Hypothalamus (tissue), 51 donors: ENCODE data around the gene TBCE.
"Not testable (repeated sequence)": the region's sequence is repeated elsewhere in the genome, so short reads cannot be mapped to it uniquely, and the experiment has no call there.

Experiments used
- DNase-seq, 51 donors: peaks; one replicate each; lab custom pipeline; 2025; lab: John Stamatoyannopoulos, UW

TBCE gene

DNA sequence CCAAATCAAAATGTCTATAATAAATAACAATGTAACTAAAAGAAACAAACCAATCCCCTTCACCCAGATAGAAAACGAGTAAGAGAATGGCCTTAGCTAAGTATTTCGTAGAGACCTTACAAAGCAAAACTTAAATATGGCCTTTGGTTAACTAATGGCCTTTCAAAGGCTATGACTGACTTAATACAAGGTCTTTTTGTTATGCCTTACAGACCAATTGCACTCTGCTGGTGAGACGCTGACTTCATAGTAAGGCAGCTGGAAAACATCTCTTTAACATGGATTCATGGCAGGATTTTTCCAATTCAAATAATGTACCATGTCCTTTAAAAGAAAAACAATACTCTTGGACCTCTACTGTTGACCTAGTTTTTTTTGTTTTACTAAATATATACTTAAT, 15.8 kb upstream of the TBCE start:
- no peak for DNase-seq

DNA sequence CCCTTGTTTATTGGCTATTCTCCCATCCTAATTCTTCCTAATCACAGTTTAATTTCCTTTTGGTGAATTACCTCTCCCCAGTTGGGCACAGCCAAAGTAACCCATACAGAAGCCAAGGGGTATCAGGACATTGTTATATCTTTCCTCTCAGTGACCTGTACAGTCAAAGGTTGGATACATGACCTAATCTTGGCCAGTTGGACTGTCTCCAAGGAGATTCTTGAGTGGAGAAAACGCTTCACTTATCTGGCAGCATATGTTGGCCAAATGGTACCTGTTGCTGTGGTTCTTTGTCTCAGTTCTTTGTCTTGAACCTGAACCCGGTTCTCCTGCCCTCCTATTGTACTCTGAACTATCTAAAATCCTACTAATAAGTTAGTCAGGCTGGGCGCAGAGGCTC, 15.3 kb upstream of the TBCE start:
- DNase-seq = no peak

GRCh38 chr1:235357485-235358373, 9.5 kb upstream of the TBCE start:
- DNase-seq = no peak

- no peak for DNase-seq
Measured at GRCh38 chr1:235358899-235359298, 8.3 kb upstream of the TBCE start.

DNA sequence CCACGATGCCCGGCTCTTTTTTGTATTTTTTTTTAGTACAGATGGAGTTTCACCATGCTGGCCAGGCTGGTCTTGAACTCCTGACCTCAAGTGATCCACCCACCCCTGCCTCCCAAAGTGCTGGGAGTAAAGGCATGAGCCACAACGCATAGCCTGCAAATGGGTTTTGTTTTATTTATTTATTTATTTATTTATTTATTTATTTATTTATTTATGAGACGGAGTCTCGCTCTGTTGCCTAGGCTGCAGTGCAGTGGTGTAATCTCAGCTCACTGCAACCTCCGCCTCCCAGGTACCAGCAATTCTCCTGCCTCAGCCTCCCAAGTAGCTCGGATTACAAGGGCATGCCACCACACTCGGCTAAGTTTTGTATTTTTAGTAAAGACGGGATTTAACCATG, 3.0 kb upstream of the TBCE start:
- not testable (repeated sequence) for DNase-seq

DNA sequence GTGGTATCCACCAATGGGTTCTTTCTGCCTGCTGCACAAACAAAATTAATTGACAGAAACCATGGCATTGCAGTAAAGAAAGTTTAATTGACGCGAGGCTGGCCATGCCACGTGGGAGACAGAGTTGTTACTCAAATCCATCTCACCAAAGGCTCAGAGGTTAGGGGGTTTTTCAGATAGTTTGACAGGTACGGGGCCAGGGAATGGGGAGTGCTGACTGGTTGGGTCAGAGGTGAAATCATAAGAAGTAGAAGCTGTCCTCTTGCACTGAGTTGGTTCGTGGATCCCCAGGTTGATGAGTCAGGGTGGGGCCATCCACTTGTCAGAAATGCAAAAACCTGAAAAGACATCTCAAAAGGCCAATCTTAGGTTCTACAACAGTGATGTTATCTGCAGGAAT, 941 bp upstream of the TBCE start:
- no peak for DNase-seq

DNA sequence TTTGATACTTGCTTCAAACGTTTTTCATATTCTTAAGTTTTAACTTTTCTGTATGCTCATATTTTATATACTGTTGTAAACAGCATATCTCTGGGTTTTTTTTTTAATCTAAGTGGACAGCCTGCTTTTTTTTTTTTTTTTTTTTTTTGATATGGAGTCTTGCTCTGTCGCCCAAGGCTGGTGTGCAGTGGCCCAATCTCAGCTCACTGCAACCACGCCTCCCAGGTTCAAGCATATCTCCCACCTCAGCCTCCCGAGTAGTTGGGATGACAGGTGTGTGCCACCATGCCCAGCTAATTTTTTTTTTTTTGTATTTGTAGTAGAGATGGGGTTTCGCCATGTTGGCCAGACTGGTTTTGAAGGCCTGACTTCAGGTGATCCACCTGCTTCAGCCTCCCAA, 1.2 kb downstream of the TBCE start:
- DNase-seq = no peak

DNA sequence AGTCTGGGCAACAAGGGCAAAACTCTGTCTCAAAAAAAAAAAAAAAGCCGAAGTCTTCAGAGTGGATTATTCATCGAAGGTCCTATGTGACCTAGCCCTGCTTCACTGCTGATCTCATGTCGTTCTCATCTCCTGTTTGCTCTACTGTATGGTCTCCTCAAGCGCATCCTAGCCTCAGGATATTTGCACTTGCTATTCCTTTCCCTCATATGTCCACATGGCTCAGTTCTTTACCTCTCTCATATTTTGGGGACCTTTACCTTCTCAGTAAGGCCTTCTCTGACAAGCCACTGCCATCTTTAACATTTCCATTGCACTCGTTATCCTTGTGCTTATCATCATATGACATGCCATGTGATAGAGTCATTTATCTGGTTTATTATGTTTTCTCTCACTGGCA, 2.6 kb downstream of the TBCE start:
- no peak for DNase-seq

DNA sequence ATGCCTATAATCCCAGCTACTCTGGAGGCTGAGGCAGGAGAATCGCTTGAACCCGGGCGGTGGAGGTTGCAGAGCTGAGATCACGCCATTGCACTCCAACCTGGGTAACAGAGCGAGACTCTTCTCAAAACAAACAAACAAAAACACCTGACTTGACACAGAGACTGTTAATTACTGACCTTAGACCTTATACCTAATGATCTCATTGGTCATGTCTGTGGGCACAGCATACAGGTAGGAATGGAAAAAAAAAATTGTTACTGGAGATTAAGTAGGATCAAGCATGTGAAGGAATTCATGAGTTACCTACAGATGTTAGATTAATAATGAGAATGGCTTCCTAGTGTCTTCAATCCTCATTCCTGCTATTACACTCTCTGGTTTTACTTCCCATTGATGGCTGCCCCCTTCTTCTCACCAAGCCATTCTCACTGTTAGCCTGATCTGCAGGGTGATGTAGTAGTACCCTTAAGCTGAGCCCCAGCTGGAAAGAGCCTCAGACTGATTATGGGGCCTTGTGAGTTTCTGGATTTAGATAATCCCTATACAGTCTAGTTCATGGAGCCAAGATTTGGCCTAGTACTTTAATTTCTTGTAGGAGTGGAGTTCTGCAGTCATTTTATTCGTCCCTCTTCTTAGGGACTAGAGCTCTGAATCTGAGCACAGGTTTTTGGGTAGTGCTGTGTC, 8.8 kb downstream of the TBCE start:
- no peak for DNase-seq

DNA sequence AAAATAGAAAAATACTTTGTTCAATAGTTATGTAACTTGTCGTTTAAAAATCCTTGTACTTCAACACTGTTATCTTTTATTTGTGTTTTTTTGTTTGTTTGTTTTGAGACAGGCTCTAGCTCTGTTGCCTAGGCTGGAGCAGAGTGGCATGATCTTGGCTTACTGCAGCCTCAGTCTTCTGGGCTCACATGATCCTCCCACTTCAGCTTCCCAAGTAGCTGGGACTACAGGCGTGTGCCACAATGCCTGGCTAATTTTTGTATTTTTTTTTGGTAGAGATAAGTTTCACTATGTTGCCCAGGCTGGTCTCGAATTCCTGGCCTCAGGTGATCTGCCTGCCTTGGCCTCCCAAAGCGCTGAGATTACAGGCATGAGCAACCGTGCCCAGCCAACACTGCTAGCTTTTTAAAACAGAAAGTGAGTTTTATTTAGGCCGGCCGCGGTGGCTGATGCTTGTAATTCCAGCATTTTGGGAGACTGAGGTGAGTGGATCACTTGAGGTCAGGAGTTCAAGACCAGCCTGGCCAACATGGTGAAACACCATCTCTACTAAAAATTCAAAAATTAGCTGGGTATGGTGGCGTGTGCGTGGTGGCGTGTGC, 11.0 kb downstream of the TBCE start:
- DNase-seq = not testable (repeated sequence)

DNA sequence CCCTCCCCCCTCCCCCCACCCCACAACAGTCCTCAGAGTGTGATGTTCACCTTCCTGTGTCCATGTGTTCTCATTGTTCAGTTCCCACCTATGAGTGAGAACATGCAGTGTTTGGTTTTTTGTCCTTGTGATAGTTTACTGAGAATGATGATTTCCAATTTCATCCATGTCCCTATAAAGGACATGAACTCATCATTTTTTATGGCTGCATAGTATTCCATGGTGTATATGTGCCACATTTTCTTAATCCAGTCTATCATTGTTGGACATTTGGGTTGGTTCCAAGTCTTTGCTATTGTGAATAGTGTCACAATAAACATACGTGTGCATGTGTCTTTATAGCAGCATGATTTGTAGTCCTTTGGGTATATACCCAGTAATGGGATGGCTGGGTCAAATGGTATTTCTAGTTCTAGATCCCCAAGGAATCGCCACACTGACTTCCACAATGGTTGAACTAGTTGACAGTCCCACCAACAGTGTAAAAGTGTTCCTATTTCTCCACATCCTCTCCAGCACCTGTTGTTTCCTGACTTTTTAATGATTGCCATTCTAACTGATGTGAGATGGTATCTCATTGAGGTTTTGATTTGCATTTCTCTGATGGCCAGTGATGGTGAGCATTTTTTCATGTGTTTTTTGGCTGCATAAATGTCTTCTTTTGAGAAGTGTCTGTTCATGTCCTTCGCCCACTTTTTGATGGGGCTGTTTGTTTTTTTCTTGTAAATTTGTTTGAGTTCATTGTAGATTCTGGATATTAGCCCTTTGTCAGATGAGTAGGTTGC, 14.9 kb downstream of the TBCE start:
- DNase-seq = not testable (repeated sequence)

DNA sequence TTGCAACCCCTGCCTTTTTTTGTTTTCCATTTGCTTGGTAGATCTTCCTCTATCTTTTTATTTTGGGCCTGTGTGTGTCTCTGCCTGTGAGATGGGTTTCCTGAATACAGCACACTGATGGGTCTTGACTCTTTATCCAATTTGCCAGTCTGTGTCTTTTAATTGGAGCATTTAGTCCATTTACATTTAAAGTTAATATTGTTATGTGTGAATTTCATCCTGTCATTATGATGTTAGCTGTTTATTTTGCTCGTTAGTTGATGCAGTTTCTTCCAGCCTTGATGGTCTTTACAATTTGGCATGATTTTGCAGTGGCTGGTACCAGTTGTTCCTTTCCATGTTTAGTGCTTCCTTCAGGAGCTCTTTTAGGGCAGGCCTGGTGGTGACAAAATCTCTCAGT, 18.4 kb downstream of the TBCE start:
- not testable (repeated sequence) for DNase-seq

DNA sequence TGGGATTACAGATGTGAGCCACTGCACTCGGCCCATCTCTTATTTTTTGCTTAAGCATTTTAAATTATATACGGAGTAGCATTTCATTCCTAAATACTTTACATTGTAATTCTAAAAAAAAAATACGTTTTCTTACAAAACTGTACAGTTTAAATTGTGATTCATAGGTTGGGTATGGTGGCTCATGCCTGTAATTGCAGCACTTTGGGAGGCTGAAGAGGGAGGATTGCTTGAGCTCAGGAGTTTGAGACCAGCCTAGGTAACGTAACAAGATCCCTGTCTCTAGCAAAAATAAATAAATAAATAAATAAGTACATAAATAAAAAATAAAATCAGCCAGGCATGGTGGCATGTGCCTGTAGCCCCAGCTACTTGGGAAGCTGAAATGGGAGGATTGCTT, 24.6 kb downstream of the TBCE start:
- DNase-seq = no peak

GRCh38 chr1:235397733-235398132, 30.5 kb downstream of the TBCE start:
- no peak for DNase-seq

GRCh38 chr1:235399661-235400060, 32.4 kb downstream of the TBCE start:
- no peak for DNase-seq

DNA sequence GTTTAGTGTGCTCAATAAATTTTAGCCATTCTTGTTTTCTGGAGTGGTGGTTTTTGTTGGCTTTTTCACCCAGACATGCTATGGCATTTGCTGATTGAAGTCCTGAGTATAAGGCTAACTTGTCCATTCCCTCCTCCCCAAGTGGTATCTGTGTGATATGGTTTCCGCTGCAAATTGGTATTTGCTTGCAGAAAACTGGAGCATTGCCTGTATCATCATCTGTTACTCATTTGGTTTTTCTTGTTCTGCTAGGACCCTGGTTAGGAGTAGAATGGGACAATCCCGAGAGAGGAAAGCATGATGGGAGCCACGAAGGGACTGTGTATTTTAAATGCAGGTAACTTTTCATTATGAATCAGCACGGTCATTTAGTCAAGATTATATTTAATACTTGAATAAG, 34.0 kb downstream of the TBCE start:
- no peak for DNase-seq

DNA sequence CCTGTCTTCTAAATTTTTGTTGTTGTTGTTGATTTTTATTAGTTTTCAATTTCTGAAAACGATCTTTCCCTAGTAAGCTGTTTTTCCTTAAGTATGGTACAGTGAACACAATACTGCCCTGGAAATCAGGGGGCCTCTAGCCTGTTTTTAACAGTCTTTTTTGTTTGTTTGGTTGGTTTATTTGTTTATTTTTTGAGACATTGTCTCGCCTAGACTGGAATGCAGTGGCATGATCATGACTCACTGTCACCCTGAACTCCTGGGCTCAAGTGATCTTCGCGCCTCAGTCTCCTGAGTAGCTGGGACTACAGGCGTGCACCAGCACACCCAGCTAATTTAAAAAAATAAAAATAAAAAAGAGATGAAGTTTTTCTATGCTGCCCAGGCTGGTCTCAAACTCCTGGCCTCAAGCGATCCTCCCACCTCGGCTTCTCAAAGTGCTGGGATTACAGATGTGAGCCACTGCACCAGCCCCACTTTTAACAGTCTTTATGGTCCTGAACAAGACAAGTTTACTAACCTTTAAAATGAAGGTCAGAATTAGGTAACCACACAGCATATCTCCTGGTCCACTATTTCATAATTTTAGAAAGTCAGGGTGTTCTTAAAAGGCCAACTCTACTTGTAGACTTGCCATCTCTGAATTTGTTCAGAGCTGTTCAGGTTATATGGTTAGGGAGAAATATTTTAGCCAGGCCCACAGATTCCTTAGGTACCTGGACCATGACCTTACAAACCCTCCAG, 35.4 kb downstream of the TBCE start:
- DNase-seq = no peak

GRCh38 chr1:235403593-235403992, 36.4 kb downstream of the TBCE start:
- DNase-seq = no peak

- no peak for DNase-seq
Measured at GRCh38 chr1:235404190-235404589, 37.0 kb downstream of the TBCE start.

DNA sequence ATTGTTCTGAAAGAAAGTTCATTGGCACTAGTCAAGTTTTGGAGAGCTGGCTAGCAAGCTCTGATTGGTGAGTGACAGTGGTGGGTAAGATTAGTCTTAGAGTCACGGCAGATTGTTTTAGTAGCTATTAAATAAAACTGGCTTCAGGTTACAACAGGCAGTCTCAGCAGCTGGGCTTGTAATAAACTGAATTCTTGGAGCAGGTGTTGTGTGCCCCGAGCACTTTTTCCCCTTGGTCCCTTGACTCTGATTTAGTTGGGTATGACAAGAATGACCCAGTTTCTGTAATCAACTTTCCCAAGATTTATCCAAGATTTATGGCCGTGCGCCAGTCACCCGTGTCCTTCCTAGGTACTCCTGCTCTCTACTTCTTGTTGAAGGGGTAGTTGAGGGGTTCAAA, 40.2 kb downstream of the TBCE start:
- no peak for DNase-seq
